Body of pancreas (tissue), 4 donors: ENCODE measurements around the gene PCSK2. TPM values are rescaled to one million over a fixed set of nuclear protein-coding genes. Genes with fewer than 3 reads are reported as not detected.

Source experiments
- ATAC-seq: fragments of 150-250 bp; one replicate; pipeline ENCODE4 v1.9.1; 2016
- DNase-seq, 4 donors: peaks; one replicate each; pipeline ENCODE4 v3.0.0-alpha.2; 2019
- H3K27ac ChIP-seq, 4 donors: fragments of 200-600 bp; sonication (generic); 1 replicate in 3 of 4; 2 replicates in 1 of 4; pipeline versions ENCODE4 v1.5.1 to v1.6.1; 2016 to 2019; ENCODE audit warnings: mild to moderate bottlenecking in 1 of 4, mixed read lengths in 1 of 4, moderate library complexity in 1 of 4
- H3K27me3 ChIP-seq, 2 donors: fragments of 200-600 bp; sonication (generic); one replicate each; pipeline ENCODE4 v1.6.0; 2016; ENCODE audit warnings: mild to moderate bottlenecking in 1 of 2
- H3K36me3 ChIP-seq, 2 donors: fragments of 200-600 bp; sonication (generic); replicated peaks in 1 of 2; 2 replicates each; pipeline ENCODE4 v1.5.1; 2016; ENCODE audit warnings: low read depth in 2 of 2; ENCODE audit not compliant: insufficient read depth in 1 of 2
- H3K4me1 ChIP-seq: fragments of 200-600 bp; sonication (generic); one replicate; pipeline ENCODE4 v1.6.0; 2016
- H3K4me3 ChIP-seq, 2 donors: fragments of 200-600 bp; sonication (generic); 1 replicate in 1 of 2; 2 replicates in 1 of 2; pipeline ENCODE4 v1.5.1; 2016 to 2019
- H3K9me3 ChIP-seq, 3 donors: fragments of 200-600 bp; sonication (generic); 1 replicate in 2 of 3; 2 replicates in 1 of 3; pipeline ENCODE4 v1.5.1; 2016
- POLR2A ChIP-seq, 3 donors: fragments of 450-650 bp; IDR thresholded peaks; one replicate each; pipeline ENCODE4 v1.6.1; 2016; ENCODE audit warnings: antibody characterized with exemption in 3 of 3, mild to moderate bottlenecking in 2 of 3
- WGBS, 2 donors: methylation state at CpG; one replicate each; pipeline ENCODE4 v1.1.5; 2017; 5-methylcytosine and 5-hydroxymethylcytosine counted together
- intact Hi-C: fragments of 100-400 bp; cut with DNase I; formaldehyde crosslinking; loops from one replicate; pipeline ENCODE4 v1.15.1; 2023
- total RNA-seq, 2 donors: library from RNA; depleted of rRNA; stranded (reverse); fragments of >200 nt; gene quantifications; one replicate each; pipeline ENCODE4 v1.1.0, GENCODE V29; 2016
- TF ChIP-seq, protein P1 (sequence below), 7 experiments: fragments of 450-650 bp in 4 of 7; fragments of 200-600 bp in 3 of 7; sonication (generic) in 3 of 7; IDR thresholded peaks; one replicate each; pipeline ENCODE4 v1.5.1; 2016 to 2019; ENCODE audit warnings: antibody characterized with exemption in 7 of 7

Gene PCSK2
- total RNA-seq, 2 donors from 2014 or later, result 3.3 to 7.0 TPM

DNA sequence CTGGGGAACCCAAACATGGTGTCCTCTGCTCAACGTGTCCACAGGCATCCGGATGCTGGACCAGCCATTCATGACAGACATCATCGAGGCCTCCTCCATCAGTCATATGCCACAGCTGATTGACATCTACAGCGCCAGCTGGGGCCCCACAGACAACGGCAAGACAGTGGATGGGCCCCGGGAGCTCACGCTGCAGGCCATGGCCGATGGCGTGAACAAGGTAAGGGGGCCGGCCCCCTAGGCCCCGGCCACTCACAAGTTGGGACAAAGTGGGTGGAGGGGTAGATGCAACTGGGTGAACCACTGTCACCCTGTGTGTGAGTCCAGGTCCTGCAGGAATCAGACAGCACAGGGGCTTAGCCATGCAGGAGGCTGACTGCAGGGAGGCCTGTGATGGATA, 209.8 kb downstream of the PCSK2 start:
- H3K9me3 ChIP-seq, result no peaks in the 10 kb centered on the region
- DNase-seq (no peak), ATAC-seq (no peak)
- no peaks in the 10 kb centered on the region for H3K36me3 ChIP-seq
- H3K4me1 ChIP-seq, result peaks cover under 1% of the 10 kb centered on the region
- H3K27ac ChIP-seq, result no peak overlapping the region
- 82 to 85% methylated on average over 7 to 11 of the region's 11 CpGs for WGBS, 2 donors
- TF ChIP-seq POLR2A (IDR thresholded peaks at IDR 0.05), result no peak
- intact Hi-C loops, result loop anchor here (5.0 kb wide), 1 partner anchor 629 kb away; no protein-coding TSS in a partner anchor
- H3K4me3 ChIP-seq, result no peak overlapping the region
- H3K27me3 ChIP-seq, result no peaks in the 10 kb centered on the region

DNA sequence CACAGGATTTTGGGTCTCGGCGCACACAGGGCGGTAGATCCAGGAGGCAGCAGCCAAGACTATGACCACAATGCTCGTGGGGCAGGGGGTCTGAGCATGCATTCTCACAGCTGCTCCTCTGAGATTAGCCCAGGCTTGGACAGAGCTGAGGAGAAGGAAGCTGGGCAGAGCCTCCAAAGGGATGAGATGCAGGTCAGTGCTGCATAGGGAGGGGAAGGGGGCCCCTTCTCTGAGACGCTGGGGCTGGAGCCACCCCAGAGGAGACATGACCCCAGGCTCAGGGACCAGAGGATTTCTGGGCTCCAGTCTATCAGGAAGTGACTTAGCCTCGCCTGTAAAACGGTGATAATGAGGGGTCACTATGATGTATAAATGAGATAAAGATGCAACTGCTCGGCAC, 210.4 kb downstream of the PCSK2 start:
- TF ChIP-seq, protein P1, sequence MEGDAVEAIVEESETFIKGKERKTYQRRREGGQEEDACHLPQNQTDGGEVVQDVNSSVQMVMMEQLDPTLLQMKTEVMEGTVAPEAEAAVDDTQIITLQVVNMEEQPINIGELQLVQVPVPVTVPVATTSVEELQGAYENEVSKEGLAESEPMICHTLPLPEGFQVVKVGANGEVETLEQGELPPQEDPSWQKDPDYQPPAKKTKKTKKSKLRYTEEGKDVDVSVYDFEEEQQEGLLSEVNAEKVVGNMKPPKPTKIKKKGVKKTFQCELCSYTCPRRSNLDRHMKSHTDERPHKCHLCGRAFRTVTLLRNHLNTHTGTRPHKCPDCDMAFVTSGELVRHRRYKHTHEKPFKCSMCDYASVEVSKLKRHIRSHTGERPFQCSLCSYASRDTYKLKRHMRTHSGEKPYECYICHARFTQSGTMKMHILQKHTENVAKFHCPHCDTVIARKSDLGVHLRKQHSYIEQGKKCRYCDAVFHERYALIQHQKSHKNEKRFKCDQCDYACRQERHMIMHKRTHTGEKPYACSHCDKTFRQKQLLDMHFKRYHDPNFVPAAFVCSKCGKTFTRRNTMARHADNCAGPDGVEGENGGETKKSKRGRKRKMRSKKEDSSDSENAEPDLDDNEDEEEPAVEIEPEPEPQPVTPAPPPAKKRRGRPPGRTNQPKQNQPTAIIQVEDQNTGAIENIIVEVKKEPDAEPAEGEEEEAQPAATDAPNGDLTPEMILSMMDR (IDR thresholded peaks at IDR 0.05), result no peak
- no peak for TF ChIP-seq POLR2A (IDR thresholded peaks at IDR 0.05)
- Histone ChIP-seq H3K27me3 (no peaks in the 10 kb centered on the region), H3K9me3 (no peaks in the 10 kb centered on the region), H3K4me1 (no peaks in the 10 kb centered on the region), H3K4me3 (no peak overlapping the region), H3K27ac (no peak overlapping the region), H3K36me3 (no peaks in the 10 kb centered on the region)
- 49% methylated on average over 4 to 7 of the region's 8 CpGs for WGBS, 2 donors
- no peak for DNase-seq
- no peak for ATAC-seq
- intact Hi-C loops, result loop anchor here (5.0 kb wide), 1 partner anchor 630 kb away; no protein-coding TSS in a partner anchor

DNA sequence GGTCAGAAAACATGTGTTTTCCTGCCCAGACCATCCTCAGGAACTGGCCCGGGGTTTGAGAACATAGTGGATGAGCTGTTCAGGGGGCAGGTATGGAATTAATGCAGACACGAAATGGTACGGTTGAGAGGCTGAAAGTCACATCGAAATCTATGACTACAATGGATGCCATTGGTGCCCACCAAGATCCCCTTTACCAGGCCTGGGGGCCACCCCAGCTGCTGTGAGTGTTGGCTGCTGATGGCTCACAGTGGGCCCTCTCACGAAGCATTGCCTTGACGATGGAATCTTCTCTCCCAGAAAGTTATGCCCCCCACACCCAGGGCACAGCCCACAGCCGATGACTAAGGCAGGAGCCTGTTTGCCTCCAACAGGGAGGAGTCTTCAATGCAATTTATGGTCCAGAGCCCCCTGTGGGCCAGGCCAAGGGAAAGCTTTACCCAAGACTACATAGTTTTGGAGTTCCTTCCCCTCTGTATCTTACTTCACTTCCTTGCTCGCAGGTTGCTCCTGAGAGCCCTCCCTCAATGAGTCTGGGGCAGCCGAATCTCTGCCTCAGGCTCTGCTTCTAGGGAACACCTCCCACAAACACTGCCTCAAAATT, 211.7 kb downstream of the PCSK2 start:
- Histone ChIP-seq H3K4me3 (no peak overlapping the region), H3K27ac (no peak overlapping the region), H3K4me1 (no peaks in the 10 kb centered on the region), H3K36me3 (no peaks in the 10 kb centered on the region), H3K27me3 (no peaks in the 10 kb centered on the region), H3K9me3 (no peaks in the 10 kb centered on the region)
- ATAC-seq (no peak), DNase-seq (no peak)
- WGBS, 2 donors, result 71 to 81% methylated on average over 9 of the region's 9 CpGs
- TF ChIP-seq, protein P1 (IDR thresholded peaks at IDR 0.05), result no peak
- no peak for TF ChIP-seq POLR2A (IDR thresholded peaks at IDR 0.05)
- intact Hi-C loops, result loop anchor here (5.0 kb wide), 1 partner anchor 631 kb away; no protein-coding TSS in a partner anchor

DNA sequence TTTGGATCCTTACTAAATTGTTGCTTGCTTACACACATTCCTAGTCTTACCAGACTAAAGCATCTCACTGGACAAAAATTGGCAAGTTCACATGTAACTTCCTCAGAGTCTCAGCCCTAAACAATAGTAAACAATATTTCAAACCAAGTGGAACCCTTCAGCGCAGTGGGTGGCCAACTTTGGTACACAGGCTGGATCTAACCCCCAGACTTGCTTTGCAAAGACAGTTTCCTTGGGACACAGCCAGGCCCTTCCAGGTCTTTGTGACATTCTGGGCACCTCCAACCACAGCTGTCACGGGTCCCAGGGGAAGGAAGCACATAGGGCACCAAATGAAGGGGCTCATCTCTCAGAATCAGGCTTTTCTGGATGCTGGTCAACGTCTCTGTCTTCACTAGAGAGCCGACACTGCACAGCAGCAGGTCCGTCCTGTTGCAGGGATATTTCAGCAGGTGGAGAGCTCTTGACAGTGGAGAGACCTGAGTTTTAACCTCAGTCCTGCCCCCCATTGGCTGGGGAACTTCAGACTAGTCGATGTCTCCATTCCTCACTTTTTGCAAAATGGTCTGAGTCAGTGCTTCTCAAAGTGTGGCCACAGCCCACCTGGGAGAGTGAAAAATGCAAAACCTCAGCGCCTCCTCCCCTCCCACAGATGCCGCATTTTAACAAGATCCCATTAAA, 212.9 kb downstream of the PCSK2 start:
- no peak for ATAC-seq
- DNase-seq, result no peak
- TF ChIP-seq, protein P1 (IDR thresholded peaks at IDR 0.05), result no peak
- TF ChIP-seq POLR2A (IDR thresholded peaks at IDR 0.05), result no peak
- no peaks in the 10 kb centered on the region for H3K36me3 ChIP-seq
- WGBS, 2 donors, result 56 to 60% methylated on average over 8 of the region's 8 CpGs
- no peak overlapping the region for H3K4me3 ChIP-seq
- no peaks in the 10 kb centered on the region for H3K4me1 ChIP-seq
- no peaks in the 10 kb centered on the region for H3K9me3 ChIP-seq
- intact Hi-C loops, result loop anchor here (5.0 kb wide), 1 partner anchor 632 kb away; no protein-coding TSS in a partner anchor
- H3K27ac ChIP-seq, result no peak overlapping the region
- no peaks in the 10 kb centered on the region for H3K27me3 ChIP-seq

DNA sequence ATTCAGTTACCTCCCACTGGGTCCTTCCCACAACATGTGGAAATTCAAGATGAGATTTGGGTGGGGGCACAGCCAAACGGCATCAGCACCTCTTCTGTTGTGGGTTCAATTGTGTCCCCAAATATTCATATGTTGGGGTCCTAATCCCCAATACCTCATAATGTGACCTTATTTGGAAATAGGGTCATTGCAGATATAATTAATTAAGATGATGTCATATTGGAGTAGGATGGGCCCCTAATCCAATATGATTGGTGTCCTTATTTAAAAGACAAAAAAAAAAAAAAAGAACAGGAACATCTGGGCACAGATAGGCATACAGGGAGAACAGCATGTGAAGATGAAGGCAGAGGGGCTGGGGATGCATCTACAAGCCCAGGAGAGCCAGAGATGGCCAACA, 214.9 kb downstream of the PCSK2 start:
- DNase-seq, result no peak
- Histone ChIP-seq H3K27ac (no peak overlapping the region), H3K4me1 (no peaks in the 10 kb centered on the region), H3K9me3 (no peaks in the 10 kb centered on the region), H3K36me3 (no peaks in the 10 kb centered on the region), H3K27me3 (no peaks in the 10 kb centered on the region), H3K4me3 (no peak overlapping the region)
- TF ChIP-seq, protein P1 (IDR thresholded peaks at IDR 0.05), result no peak
- intact Hi-C loops, result no loop called here
- ATAC-seq, result no peak
- 79 to 81% methylated on average over 1 of the region's 1 CpG for WGBS, 2 donors
